DMS114 treated with DMSO at 0.1 percent for 48 hours (cell line): ENCODE results near the gene DENND2A.
"Not testable (repeated sequence)": the region's sequence is repeated elsewhere in the genome, so short reads cannot be mapped to it uniquely, and the experiment has no call there.

Source experiments
- DNase-seq: peaks from one replicate; lab custom pipeline; 2025; ENCODE audit not compliant: unreplicated experiment; lab: John Stamatoyannopoulos, UW

Gene DENND2A

DNA sequence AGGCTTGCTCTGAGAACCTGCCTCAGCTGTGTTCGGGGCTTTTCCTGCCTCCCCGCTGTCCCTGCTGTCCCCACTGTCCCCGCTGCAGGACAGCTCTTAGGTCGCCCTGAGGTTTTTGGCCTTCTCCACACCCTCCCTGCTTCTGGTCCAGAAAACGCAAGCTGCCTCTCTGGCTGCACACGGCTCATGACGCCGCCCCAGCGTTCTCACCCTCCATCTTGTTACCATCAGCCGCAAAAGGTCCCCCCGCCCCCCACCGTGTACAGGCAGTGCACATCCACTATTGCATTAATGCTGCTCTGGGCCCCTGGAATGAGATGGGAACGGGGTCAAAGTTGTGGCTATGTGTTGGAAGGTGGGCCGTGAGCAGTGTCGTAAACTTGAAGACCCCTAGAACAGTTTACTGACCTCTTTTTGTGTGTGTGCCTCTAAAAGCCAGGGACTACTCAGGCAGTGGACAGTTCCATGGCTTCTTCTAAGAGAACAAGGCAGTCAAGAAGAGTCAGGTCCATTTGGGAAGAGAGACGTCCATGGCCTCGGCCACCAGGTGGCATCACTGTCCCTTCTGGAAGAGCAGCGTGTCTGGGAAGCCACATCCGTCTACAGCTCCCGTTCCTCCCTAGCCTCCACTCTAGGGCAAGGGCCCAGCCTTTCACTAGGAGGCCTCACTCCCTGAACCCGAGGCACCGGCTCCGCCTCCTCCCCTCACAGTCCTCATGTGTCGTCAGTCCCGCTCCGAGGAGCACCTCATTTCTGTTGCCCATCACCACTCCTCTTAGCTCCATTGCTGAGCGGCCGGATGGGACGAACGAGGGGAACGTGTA, 122.9 kb downstream of the DENND2A start:
- peak; percentile 81 for DNase-seq

DNA sequence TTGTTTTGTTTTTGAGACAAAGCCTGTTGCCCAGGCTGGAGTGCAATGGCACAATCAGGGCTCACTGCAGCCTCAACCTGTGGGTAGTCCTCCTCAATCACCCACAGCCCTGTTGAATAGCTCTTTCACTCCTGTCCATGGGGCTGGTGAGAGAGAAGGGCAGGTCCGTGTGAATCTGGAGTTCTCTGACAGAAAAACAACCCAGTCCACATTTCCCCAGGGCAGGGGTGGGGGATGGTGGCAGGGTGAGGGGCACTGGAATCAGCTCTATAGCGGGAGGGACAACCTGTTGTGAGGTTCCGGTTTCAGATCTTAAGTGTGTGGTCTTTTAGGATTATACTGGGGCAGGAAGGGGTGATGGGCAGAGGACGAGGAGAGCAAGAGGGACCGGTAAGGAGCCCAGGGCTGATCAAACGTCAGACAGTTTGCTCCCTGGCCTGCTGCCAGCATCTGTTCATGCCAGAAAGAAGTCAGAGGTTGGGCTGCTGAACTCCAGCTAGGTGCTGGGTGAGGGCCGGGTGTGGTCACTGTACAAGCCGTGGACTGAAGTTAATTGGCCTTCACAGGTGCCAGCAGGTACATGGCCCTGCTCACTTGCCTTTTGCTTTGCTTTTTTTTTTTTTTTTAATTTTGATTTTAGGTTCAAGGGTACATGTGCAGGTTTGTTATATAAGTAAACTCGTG, 128.2 kb downstream of the DENND2A start:
- DNase-seq: no peak

DNA sequence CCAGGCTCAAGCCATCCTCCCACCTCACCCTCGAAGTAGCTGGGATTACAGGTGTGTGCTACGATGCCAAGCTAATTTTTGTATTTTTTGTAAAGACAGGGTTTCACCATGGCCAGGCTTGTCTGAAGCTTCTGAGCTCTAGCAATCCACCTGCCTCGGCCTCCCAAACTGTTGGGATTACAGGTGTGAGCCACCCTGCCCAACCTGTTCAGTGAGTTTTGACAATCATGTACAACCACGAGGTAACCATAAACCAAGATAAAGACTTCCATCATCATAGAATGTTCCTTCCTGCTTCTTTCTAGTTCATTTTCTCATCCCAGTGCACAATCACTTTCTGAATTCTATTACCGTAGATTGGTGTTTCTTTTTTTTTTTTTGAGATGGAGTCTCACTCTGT, 130.8 kb downstream of the DENND2A start:
- no peak for DNase-seq

DNA sequence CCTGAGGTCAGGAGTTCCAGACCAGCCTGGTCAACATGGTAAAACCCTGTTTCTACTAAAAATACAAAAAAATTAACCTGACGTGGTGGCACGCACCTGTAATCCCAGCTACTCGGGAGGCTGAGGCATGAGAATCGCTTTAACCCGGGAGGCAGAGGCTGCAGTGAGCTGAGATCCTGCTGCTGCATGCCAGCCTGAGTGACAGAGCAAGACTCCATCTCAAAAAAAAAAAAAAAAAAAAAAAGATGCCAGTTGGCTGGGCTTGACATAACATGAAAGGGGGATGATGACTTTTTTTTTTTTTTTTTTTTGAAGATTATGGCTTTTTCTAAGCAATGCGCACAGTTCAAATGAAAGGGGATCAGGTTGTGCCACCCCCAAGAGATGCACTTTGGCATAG, 133.1 kb downstream of the DENND2A start:
- DNase-seq: not testable (repeated sequence)

GRCh38 chr7:140506788-140507464, 133.7 kb downstream of the DENND2A start:
- no peak for DNase-seq

DNA sequence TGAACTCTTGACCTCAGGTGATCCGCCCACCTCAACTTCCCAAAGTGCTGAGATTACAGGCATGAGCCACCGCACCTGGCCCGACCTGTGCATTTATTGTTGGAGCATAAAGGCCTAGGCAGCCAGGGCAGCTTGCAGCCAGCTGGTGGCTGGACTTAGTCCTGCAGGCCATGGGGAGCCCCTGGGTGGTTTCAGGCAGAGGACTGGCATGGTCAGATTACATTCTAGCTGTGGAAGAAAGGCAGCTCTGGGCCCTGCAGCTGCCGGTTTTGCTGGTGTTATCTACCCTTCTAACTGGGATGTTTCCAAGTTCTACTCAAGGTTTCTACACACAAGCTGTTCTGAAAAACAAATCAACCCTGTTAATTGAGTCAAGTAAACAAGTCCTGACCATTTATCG, 138.6 kb downstream of the DENND2A start:
- DNase-seq: no peak

DNA sequence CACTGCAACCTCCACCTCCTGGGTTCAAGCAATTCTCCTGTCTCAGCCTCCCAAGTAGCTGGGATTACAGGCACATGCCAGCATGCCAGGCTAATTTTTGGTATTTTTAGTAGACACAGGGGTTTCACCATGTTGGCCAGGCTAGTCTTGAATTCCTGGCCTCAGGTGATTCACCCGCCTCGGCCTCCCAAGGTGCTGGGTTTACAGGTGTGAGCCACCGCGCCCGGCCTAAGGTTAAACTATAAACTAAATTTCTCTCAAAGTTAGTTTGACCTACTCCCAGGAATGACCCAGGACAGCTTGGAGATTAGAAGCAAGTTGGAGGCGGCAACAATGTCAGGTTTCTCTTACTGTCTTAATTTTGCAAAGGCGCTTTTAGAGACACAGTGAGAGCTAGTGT, 142.8 kb downstream of the DENND2A start:
- not testable (repeated sequence) for DNase-seq

- no peak for DNase-seq
Measured at GRCh38 chr7:140497241-140497769, 143.3 kb downstream of the DENND2A start.

- no peak for DNase-seq
Measured at GRCh38 chr7:140495514-140496097, 145.0 kb downstream of the DENND2A start.

GRCh38 chr7:140494867-140495266, 145.7 kb downstream of the DENND2A start:
- DNase-seq: no peak

GRCh38 chr7:140489026-140489359, 151.6 kb downstream of the DENND2A start:
- DNase-seq: no peak

- DNase-seq: no peak
Measured at GRCh38 chr7:140485500-140486265, 154.9 kb downstream of the DENND2A start.

DNA sequence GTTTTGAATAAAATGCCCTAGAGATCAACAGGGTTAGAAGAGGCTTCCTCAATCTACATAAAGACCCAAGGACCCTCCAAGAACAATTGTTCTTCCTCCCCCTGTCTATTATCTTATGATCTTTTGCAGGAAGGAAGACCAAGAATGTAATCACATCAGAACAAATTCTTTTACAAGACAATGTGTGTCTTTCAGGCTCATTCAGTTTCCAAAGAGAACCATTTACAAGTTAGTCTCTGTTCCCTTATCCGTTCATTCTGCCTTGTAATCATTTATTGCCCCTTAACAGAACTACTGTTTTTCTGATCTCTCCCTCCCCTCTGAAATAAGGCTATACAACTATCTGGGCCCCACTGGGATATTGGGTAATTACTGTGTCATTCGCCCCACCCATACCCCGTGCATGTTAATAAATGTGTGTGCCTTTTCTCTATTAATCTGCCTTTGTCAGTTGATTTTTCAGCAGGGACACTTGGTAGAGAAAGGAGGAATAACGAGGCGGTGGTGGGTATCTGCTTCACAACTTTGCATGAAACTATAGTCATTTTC, 155.6 kb downstream of the DENND2A start:
- no peak for DNase-seq

DNA sequence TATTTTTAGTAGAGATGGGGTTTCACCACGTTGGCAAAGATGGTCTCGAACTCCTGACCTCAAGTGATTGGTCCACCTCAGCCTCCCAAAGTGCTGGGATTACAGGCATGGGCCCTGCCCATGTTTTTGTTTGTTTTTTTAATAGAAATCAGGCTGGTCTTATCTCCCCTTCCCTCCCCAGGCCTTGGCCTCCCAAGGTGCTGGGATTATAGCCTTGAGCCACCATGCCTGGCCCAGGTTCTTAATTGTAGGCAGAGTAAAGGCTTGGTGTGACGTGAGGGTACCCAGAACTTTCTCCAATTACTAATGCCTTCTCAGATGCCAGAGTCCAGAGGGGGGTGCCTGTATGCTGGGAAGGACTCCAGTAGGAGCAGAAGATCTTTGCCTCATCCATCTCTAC, 156.1 kb downstream of the DENND2A start:
- DNase-seq: no peak

GRCh38 chr7:140479739-140480084, 160.9 kb downstream of the DENND2A start:
- DNase-seq: no peak

GRCh38 chr7:140479062-140479738, 161.4 kb downstream of the DENND2A start, which contains the start of gene MKRN1:
Gene MKRN1 (minus strand): TSS chr7:140479505. CDS start chr7:140479344, 161 bp downstream.
- DNase-seq: peak; percentile 88

- no peak for DNase-seq
Measured at GRCh38 chr7:140478246-140479061, 162.2 kb downstream of the DENND2A start.

DNA sequence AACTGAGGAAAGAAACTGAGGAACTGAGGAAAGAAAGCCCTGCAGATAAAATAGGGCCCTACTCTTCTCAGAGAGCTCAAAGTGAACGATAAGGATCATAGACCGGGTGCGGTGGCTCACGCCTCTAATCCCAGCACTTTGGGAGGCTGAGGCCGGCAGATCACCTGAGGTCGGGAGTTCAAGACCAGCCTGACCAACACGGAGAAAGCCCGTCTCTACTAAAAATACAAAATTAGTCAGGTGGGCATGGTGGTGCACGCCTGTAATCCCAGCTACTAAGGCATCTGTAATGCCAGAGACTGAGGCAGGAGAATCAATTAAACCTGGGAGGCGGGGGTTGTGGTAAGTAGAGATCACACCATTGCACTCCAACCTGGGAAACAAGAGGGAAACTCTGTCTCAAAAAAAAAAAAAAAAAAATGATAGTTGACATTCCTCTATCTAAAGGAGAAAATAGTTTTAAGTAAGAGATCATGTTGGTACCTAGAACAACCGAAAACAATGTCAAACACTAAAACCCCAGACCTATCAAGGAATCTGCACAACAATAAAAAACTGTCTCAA, 163.8 kb downstream of the DENND2A start:
- DNase-seq: peak; percentile 4
